ENCODE measurements around the gene EPHB2.

EPHB2 gene

GRCh38 chr1:22892789-22893188 is 182.2 kb downstream of the EPHB2 start:
- DNase-seq = no peak

GRCh38 chr1:22893292-22893691 is 182.7 kb downstream of the EPHB2 start:
- no peak for DNase-seq

DNA sequence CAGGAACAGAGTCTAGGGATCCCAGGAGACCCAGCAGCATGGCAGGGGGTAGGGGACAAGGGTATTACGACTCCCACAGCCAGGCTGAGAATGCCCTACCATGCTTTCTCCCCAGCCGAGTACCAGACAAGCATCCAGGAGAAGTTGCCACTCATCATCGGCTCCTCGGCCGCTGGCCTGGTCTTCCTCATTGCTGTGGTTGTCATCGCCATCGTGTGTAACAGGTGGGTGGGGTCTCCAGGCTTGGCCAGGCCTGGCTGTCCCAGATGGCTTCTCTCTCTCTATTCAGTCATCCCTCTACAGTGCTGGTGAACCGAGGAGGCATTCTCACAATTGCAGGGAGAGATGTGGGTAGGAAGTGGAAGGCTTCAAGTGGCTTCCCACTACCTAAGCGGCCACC is 184.7 kb downstream of the EPHB2 start:
- no peak for DNase-seq

GRCh38 chr1:22896184-22896583 is 185.5 kb downstream of the EPHB2 start:
- no peak for DNase-seq

DNA sequence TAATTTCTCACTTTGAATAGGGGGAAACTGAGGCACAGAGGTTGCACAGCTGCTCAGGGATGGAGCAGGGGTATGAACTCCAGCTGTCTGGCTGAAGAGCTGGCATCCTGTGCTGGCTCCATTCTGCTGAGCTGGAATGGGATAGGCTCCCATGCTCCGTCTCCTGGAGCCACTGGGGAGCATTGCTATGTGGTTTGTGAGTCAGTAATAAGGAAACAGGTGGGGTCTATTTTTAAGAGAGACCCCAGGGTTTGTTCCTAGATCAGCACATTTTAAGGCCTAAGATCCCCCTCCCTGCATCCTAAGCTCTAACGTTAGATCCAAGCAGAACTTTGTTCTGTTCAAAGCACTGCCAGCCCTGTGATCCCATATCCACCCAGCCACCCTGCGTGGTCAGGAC is 189.8 kb downstream of the EPHB2 start:
- DNase-seq = no peak

DNA sequence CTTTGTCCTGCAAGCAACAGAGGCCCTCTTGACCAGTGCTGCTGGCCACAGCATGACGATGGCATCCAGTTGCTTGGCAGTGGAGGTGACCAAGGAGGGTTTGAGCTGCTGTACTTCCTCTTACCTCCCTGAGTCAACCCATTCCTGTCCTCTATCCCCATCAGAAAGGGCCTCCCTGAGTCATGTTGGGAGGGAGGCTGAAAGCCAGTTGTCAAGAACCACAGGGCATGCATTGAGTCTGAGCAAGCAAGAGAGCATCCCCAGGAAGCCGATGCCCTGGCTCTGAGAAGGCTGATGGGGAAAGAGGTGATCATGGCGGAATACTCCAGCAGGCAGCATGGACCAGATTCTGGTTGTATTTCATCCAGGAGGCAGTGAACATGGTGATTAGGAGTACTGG is 192.5 kb downstream of the EPHB2 start:
- DNase-seq = no peak

DNA sequence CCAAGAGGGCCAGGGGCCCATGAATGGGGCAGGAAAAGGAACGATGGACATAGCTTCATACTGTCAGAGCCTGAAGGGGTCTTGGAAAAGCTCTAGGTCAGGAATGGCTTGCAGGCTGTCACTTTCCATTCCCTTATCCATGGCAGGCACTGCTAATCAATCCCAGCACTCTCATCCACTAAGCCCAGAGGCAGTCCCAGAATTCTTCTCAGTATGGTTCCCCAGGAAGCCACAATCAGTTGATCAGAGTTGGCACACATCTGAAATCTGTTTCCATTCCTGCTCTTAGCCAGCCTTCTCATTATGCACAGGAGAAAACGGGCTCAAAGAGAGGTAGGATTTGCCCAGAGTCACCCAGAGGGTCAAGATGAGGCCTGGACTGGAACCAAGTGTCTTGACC is 196.3 kb downstream of the EPHB2 start:
- DNase-seq = no peak

GRCh38 chr1:22907528-22907927 is 196.9 kb downstream of the EPHB2 start:
- no peak for DNase-seq

DNA sequence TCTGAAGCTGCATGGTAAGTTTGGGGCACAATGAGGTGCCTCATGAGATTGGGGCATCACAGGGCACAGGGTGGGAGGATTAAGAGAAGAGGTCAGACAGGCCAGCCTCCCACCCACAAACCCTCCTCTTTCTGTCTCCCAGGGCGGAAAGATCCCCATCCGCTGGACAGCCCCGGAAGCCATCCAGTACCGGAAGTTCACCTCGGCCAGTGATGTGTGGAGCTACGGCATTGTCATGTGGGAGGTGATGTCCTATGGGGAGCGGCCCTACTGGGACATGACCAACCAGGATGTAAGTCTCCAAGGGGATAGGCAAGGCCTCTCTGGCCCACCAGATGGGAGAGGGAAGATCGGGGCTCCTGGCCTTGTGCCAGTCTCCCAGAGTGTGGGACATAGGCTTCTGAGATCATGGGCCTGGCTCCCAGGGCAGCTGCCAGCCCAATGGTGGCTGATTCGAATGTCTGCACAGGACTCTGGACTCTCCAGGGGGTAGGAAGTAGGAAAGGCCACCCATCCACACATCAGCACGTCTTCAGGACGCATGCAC is 198.3 kb downstream of the EPHB2 start:
- DNase-seq = no peak

DNA sequence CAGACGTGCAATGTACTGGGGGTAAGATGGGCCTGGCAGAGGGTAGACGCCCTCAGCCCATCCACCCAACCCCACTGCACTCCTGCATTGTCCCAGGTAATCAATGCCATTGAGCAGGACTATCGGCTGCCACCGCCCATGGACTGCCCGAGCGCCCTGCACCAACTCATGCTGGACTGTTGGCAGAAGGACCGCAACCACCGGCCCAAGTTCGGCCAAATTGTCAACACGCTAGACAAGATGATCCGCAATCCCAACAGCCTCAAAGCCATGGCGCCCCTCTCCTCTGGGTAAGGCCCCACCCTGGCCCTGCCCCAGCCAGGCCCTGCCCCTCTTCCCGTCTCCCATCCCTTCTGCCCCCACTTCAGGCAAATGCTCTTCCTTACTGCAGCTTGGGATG is 199.6 kb downstream of the EPHB2 start:
- DNase-seq = no peak

- no peak for DNase-seq
Observed at GRCh38 chr1:22910986-22911651, 200.5 kb downstream of the EPHB2 start.

- DNase-seq = no peak
Observed at GRCh38 chr1:22912311-22912710, 201.7 kb downstream of the EPHB2 start.

DNA sequence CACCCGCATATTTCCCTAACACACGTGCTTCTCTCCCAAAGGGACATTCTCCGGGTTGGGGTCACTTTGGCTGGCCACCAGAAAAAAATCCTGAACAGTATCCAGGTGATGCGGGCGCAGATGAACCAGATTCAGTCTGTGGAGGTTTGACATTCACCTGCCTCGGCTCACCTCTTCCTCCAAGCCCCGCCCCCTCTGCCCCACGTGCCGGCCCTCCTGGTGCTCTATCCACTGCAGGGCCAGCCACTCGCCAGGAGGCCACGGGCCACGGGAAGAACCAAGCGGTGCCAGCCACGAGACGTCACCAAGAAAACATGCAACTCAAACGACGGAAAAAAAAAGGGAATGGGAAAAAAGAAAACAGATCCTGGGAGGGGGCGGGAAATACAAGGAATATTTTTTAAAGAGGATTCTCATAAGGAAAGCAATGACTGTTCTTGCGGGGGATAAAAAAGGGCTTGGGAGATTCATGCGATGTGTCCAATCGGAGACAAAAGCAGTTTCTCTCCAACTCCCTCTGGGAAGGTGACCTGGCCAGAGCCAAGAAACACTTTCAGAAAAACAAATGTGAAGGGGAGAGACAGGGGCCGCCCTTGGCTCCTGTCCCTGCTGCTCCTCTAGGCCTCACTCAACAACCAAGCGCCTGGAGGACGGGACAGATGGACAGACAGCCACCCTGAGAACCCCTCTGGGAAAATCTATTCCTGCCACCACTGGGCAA is 202.9 kb downstream of the EPHB2 start:
- DNase-seq = no peak

DNA sequence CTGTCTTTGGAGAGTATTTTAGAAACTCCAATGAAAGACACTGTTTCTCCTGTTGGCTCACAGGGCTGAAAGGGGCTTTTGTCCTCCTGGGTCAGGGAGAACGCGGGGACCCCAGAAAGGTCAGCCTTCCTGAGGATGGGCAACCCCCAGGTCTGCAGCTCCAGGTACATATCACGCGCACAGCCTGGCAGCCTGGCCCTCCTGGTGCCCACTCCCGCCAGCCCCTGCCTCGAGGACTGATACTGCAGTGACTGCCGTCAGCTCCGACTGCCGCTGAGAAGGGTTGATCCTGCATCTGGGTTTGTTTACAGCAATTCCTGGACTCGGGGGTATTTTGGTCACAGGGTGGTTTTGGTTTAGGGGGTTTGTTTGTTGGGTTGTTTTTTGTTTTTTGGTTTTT is 203.5 kb downstream of the EPHB2 start:
- DNase-seq = no peak

GRCh38 chr1:22914633-22915217 is 204.1 kb downstream of the EPHB2 start:
- no peak for DNase-seq

GRCh38 chr1:22915231-22915630 is 204.6 kb downstream of the EPHB2 start:
- DNase-seq = no peak

DNA sequence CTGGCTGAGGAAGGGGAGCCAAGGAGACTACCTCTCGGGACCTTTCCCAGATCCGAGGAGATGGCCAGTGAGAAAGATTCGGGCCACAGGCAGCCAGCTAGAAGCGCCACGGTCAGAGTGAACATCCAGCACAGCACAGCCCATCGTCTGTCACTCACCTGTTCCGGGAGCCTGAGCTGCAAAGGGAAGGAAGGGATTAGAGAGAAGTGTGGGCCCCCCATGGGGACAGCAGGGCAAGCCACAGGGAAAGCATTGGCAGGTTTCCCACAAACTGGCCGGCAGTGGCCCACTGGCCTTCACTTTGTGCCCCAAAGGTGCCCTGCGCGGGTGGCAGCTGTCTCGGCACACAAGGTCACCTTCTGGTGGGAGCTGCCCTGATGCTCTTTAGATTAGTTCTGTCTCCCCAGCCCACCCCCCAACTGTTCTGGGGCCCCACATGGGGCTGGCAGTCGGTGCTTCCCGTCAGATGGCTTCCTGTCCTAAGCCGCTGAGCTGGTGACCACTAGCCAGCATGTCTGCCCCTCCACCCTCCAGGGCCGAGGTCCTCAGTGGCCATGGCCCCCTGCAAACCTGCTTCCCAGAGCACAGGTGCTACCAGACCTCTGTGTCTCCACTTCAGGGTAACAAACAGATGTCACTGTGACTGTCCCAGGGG is 205.3 kb downstream of the EPHB2 start:
- DNase-seq = no peak

GRCh38 chr1:22916471-22916820 is 205.8 kb downstream of the EPHB2 start:
- DNase-seq = no peak

DNA sequence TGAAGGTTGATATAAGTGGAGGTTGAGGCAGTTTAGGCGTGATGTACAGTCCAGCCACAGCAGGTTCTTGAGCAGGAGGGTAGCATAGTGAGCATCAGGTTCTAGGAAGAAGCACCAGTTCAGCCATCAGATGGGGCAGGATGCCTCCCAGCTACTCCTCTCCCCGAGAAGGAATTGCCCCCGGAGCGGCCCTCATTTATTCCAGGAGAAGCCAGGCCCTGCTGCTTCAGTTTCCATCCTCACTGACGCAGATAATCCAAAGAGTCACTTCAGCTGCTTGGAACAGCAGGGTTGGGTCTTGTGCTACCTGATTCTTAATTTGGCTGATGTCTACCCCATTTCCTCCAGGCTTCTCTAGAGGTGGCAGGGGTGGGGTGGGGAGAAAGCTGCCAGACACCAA is 207.3 kb downstream of the EPHB2 start:
- DNase-seq = no peak

GRCh38 chr1:22918644-22919043 is 208.0 kb downstream of the EPHB2 start:
- DNase-seq = no peak

GRCh38 chr1:22919341-22920025 is 208.8 kb downstream of the EPHB2 start:
- DNase-seq = no peak

DNA sequence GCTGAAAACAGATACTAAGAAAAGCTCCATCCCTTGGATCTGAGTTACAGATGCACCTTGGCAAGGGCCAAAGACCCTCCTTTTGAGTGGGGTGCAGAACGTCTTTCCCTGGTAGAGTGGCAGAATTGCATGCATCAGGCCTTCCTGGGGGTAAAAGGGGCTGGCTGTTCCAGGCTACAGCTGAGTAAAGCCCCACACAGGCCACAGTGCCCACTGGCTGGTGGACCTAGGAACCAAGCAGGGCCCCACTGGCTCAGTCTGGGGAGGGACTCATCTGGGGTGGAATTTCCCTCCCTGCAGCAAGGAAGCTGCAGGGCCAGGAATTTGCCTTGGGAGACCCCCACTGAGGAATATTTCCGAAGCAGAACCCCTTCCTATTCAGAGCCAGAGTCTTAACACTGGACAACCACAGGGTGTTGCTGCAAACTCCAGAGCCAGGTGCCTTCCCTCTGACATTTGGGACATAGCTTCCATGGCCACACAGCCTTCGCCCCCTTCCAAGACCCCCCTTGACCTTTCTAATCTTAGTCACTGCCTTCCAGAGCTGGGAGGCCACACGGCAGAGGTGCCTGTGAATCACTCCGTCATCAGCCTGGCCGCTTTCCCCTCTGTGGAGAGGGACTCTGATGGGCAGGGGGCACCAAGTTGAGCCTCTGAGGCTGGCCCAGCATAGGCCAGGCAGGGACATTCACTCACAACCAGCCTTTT is 209.5 kb downstream of the EPHB2 start:
- DNase-seq = no peak

Data from NCI-H2029 (cell line).